SH-SY5Y (cell line): Measurements from ENCODE around the gene GRIA2.

ENCODE experiments used
- GATA2 ChIP-seq: IDR thresholded peaks from 2 replicates; pipeline ENCODE4 v1.6.1; 2011; ENCODE audit warnings: mild to moderate bottlenecking, low read depth, low read length
- GATA3 ChIP-seq: IDR thresholded peaks from 2 replicates; pipeline ENCODE4 v1.6.1; 2011; ENCODE audit warnings: low read depth, mild to moderate bottlenecking, low read length, moderate library complexity

DNA sequence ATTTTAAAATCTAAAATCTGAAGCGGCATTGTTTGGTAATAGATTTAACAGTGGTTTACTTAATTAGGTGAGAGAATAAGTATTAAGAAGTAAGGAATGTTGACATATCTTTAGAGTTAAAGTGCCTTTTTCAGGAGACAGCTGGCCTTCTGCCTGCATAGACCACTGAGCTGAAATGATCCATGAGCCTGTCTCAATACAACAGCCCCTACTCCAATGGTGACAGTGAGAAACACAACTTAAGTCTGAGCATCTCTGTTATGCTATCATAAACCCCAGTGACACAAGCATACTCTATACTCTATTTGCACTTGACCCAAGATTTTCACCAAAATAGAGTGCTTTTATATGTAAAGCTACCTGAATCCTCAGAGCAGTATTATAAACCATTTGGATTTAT, 137.9 kb downstream of the GRIA2 start:
- TF ChIP-seq GATA3 (no peak), GATA2 (no peak)
